Body of pancreas (tissue), 4 donors: ENCODE data around the gene KRT34.

ENCODE experiments used
- CTCF ChIP-seq, 7 experiments: fragments of 450-650 bp in 4 of 7; fragments of 200-600 bp in 3 of 7; sonication (generic) in 3 of 7; IDR thresholded peaks; one replicate each; pipeline ENCODE4 v1.5.1; 2016 to 2019; ENCODE audit warnings: antibody characterized with exemption in 7 of 7
- POLR2A ChIP-seq, 3 donors: fragments of 450-650 bp; IDR thresholded peaks; one replicate each; pipeline ENCODE4 v1.6.1; 2016; ENCODE audit warnings: antibody characterized with exemption in 3 of 3, mild to moderate bottlenecking in 2 of 3

GRCh38 chr17:41417576-41418015 is 35.5 kb upstream of the KRT34 start:
- TF ChIP-seq CTCF (IDR thresholded peaks at IDR 0.05) (peak in 3 of 7 experiments; percentile 3 to 16 (median 6)), POLR2A (IDR thresholded peaks at IDR 0.05) (no peak)
